GDM1 (cell line): Measurements from ENCODE around the gene NKX2-1.
"Not testable (repeated sequence)": the region's sequence is repeated elsewhere in the genome, so short reads cannot be mapped to it uniquely, and the experiment has no call there.

Source experiments
- DNase-seq: peaks from one replicate; lab custom pipeline; 2025; lab: John Stamatoyannopoulos, UW

NKX2-1 gene

DNA sequence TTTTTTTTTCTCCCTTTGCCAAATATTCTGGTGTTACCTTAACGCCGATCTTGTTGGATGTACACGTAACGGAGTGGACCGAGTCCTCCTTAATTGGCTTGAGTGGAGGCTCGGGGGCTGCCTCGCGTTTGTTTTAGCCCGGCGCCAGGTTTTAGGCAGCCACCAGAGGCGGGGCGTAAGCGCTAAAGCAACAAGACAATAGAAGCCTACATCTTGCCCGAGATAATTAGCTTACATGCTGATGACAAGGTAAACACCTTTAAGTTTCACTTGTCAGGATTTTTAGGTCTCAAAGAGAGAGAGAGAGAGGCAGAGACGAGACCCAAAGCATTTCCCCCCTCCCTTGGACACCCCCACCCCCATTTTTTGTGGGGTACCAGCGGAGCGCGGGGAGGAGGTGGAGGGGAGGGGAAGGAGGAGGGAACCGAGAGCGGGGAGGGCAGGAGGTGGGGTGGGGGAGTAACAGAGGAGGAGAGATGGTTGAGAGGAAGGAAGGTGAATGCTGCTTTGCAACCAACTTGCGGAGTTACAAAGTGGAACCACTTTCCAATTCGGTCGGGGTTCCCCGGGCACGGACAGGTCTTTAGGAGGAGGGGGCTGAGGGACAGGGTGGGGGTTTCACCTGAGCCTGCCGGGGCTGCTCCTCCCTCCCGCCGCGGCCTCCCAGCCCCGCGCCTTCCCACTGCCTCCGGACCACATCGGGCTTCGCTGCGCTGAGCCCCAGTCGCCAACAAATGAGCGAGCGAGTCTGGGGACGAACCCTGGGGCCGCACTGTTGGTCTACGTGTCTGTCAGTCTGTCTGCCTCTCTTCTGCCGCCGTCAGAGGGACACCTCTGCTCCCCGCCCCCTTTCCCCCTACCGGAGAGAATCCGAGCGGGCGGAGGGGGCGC lies at the start of gene NKX2-1:
Gene NKX2-1 (minus strand): TSS at position 802 of the 891 bp plus-strand sequence. CDS start 103 bp downstream, at position 699.
- no peak for DNase-seq

GRCh38 chr14:36556811-36557433 lies 36.9 kb upstream of the NKX2-1 start:
- no peak for DNase-seq

- no peak for DNase-seq
Observed at GRCh38 chr14:36555998-36556743, 36.1 kb upstream of the NKX2-1 start.

DNA sequence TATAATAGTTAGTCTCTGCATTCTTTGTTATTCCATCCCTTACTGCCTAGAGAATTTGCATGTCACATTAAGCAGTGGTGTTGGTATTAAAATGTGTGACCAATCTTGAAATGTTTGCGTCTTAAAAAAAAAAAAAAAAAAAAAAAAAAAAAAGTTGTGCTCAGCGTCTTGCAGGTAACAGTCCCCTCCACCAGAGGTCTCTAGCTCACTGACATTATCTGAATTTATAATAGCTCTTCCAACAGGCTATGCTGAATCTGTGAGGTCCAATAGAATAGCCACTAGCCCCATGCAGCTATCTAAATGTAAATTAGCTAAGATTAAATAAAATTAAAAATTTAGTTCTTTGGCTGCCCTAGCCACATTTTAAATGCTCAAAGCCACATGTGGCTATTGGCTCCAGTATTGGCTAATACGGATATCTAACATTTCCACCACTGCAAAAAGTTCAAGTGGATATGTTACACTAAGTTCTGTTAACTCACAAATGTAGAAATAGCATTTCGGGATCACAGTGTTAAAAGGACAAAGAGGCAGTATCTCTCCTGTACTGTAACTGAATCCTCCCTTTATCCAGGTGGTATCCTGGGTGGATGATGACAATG lies 33.7 kb upstream of the NKX2-1 start:
- DNase-seq = no peak

GRCh38 chr14:36550899-36551298 lies 30.9 kb upstream of the NKX2-1 start:
- DNase-seq = no peak

DNA sequence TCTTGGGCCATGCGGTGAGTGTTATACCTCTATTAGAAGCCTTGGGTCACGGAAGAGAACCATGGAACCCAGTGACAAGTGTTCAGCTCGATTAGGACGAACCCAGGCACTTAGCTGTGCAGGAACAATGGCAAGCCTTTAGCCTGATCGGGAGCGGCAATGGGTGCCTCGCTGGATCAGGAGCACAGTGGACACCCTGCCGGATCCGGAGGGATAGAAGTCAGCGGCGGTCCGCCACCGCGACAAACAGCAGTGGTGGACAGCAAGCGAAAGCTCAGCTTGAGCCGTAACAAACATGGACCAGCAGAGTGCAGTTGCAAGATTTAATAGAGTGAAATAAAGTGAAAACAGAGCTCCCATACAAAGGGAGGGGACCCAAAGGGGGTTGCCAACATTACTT lies 24.2 kb upstream of the NKX2-1 start:
- not testable (repeated sequence) for DNase-seq

GRCh38 chr14:36538051-36538450 lies 18.0 kb upstream of the NKX2-1 start:
- no peak for DNase-seq

DNA sequence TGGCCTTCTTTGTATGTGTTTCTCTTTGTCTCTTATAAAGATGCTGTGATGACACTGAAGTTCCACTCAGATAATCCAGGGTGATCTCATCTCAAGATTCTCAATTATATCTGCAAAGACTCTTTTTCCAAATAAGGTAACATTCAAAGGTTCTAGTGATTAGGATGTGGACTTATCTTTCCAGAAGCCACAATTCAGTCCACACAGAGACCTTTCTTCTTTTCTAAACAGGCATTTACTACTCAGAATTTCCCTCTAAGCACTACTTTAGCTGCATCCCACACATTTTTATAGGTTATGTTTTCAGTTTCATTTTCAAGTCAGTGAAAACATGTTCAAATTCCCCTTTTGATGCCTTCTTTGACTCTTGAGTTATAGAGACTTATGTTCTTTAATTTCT lies 9.0 kb upstream of the NKX2-1 start:
- no peak for DNase-seq

DNA sequence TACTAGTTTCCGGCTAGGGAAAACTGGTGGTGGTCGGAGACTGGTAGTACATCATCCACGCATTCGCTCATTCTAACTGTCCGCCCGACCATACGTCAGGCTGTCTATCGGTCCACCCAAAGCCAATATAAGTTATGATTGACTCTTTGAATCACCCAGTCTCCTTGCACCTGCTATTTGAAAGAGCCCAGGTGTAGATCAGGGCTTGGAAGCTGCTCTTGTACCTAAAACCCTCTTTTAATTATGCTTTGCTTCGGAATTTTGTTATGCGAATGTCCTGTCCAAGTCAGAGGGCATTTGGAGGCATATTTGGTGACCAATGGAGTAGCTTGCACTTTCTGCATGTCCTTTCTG lies 5.7 kb upstream of the NKX2-1 start:
- no peak for DNase-seq

- no peak for DNase-seq
Observed at GRCh38 chr14:36524874-36525745, 5.1 kb upstream of the NKX2-1 start.

GRCh38 chr14:36524220-36524837 lies 4.3 kb upstream of the NKX2-1 start:
- DNase-seq = no peak

DNA sequence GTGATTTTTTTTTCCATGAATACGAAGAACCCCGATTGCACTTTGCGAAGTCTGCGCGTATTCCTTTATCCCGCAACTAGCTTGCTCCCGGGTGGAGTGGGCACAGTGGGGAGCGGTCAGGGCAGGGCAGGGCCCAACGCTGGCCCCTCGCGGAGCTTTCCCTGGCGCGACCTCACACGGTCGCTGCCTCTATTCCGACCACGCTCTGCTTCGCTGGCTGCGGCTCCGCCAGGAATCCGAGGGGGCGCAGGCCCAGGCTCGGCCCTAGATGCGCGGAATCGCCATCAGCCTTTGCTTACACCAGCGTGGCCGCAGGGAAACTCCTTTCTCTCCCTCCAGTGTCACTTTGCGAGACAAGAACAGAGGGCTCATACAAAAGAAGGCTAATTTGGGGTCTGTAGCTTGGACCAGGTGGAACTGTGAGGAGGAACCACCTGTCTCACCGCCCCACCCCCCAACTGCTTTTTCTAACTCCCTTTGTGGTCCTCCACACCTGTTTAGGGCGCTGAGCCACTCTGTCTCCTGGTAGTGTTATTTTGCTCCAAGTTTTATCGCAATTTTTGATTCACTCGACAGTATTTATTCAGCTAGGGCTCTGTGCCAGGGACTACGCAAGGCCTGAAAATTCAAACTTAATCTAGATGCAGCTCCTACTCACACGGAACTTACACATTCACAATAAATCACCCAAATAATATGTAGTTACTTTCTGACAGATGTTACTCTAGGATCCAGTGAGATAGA lies 3.1 kb upstream of the NKX2-1 start:
- DNase-seq = no peak

DNA sequence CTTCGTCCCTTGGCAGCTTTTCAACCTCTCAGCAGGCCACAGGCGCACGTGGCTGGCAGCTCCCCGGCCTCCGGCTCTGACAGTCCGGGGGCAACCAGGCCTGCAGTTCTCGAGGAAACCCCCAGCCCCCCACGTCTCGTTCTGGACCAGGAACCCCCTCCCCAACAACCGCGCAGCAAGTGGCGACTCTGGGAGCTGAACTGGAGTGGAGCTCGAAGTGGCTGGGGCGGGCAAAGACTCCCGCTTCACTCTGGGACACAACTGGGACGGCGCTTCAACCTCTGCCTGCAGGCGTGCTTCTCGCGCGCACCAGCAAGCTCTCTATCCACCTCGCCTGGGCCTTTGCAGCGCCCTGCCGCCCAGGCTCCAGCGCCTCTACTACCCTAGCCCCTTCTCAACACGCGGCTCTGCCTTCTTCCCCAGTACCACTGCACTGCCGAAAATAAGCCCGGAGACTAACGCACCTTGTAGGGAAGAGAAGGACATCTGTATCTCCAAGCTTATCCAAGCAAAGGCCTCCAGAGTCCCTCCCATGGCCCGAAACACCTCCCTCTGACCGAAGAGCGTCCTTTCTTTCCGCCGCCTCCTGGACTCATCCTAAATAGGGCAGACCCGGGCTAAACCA lies 2.4 kb upstream of the NKX2-1 start:
- no peak for DNase-seq

- DNase-seq = no peak
Observed at GRCh38 chr14:36521598-36522345, 1.7 kb upstream of the NKX2-1 start.

GRCh38 chr14:36520601-36521525 lies 831 bp upstream of the NKX2-1 start:
- DNase-seq = no peak

- DNase-seq = no peak
Observed at GRCh38 chr14:36518586-36519430, 1.2 kb downstream of the NKX2-1 start.

DNA sequence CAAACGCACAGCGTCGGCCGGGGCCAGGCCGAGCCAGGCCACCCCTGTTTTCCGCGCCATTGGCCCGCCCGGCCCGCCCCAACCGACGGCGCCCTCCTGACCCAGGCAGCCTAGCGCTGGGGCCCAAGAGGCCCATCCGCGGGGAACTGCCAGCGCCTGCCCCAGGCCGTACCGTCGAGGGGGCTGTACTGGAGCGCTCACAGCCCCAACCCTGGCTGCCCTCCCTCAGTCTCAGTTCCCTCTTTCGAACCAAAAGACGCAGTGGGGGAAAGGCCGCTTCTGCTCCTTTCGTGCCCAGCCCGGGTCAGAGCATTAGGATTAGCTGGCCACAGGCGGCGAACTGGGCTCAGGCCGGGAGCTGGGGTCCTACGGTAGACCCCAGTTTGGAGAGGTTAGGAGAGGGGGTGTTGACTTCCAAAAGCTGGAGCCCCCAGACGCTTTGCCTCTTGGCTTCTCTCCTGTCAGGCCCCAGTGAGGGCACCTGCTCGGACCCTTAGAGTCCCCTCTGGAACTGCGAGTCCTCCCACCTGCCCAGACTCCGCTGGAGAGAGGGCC lies 1.9 kb downstream of the NKX2-1 start:
- no peak for DNase-seq
